Measurements from ENCODE around the gene DNAH14.

The DNAH14 gene

GRCh38 chr1:225368036-225368552 is 438.6 kb downstream of the DNAH14 start:
- TF ChIP-seq GATA2 (IDR thresholded peaks at IDR 0.05; ENCODE audit: low read depth, low read length) = no peak
- no peak for TF ChIP-seq GATA3 (IDR thresholded peaks at IDR 0.05; ENCODE audit: low read depth, low read length)

- TF ChIP-seq GATA3 (IDR thresholded peaks at IDR 0.05; ENCODE audit: low read depth, low read length) (no peak), GATA2 (IDR thresholded peaks at IDR 0.05; ENCODE audit: low read depth, low read length) (no peak)
These were observed 442.0 kb downstream of the DNAH14 start for GRCh38 chr1:225371366-225372010.

GRCh38 chr1:225373155-225373554 is 443.7 kb downstream of the DNAH14 start:
- TF ChIP-seq GATA2 (IDR thresholded peaks at IDR 0.05; ENCODE audit: low read depth, low read length) = no peak

GRCh38 chr1:225374996-225375395 is 445.5 kb downstream of the DNAH14 start:
- TF ChIP-seq GATA3 (IDR thresholded peaks at IDR 0.05; ENCODE audit: low read depth, low read length) (no peak), GATA2 (IDR thresholded peaks at IDR 0.05; ENCODE audit: low read depth, low read length) (no peak)

- TF ChIP-seq GATA3 (IDR thresholded peaks at IDR 0.05; ENCODE audit: low read depth, low read length) (no peak), GATA2 (IDR thresholded peaks at IDR 0.05; ENCODE audit: low read depth, low read length) (no peak)
These were observed 449.4 kb downstream of the DNAH14 start for GRCh38 chr1:225378880-225379279.

- no peak for TF ChIP-seq GATA3 (IDR thresholded peaks at IDR 0.05; ENCODE audit: low read depth, low read length)
- TF ChIP-seq GATA2 (IDR thresholded peaks at IDR 0.05; ENCODE audit: low read depth, low read length) = no peak
These were observed 451.2 kb downstream of the DNAH14 start for GRCh38 chr1:225380691-225381090.

- TF ChIP-seq GATA2 (IDR thresholded peaks at IDR 0.05; ENCODE audit: low read depth, low read length) = no peak
- TF ChIP-seq GATA3 (IDR thresholded peaks at IDR 0.05; ENCODE audit: low read depth, low read length) = no peak
These were observed 458.9 kb downstream of the DNAH14 start for GRCh38 chr1:225388372-225388771.

- no peak for TF ChIP-seq GATA3 (IDR thresholded peaks at IDR 0.05; ENCODE audit: low read depth, low read length)
- TF ChIP-seq GATA2 (IDR thresholded peaks at IDR 0.05; ENCODE audit: low read depth, low read length) = no peak
These were observed 460.4 kb downstream of the DNAH14 start for GRCh38 chr1:225389843-225390242.

- TF ChIP-seq GATA3 (IDR thresholded peaks at IDR 0.05; ENCODE audit: low read depth, low read length) = no peak
These were observed 466.9 kb downstream of the DNAH14 start for GRCh38 chr1:225396357-225396756.

- TF ChIP-seq GATA3 (IDR thresholded peaks at IDR 0.05; ENCODE audit: low read depth, low read length) = no peak
These were observed 471.5 kb downstream of the DNAH14 start for GRCh38 chr1:225400968-225401367.

- TF ChIP-seq GATA2 (IDR thresholded peaks at IDR 0.05; ENCODE audit: low read depth, low read length) (no peak), GATA3 (IDR thresholded peaks at IDR 0.05; ENCODE audit: low read depth, low read length) (no peak)
These were observed 477.7 kb downstream of the DNAH14 start for GRCh38 chr1:225406976-225407725.

GRCh38 chr1:225407755-225408154 is 478.3 kb downstream of the DNAH14 start:
- TF ChIP-seq GATA2 (IDR thresholded peaks at IDR 0.05; ENCODE audit: low read depth, low read length) (no peak), GATA3 (IDR thresholded peaks at IDR 0.05; ENCODE audit: low read depth, low read length) (no peak)

GRCh38 chr1:225408249-225408648 is 478.8 kb downstream of the DNAH14 start:
- TF ChIP-seq GATA3 (IDR thresholded peaks at IDR 0.05; ENCODE audit: low read depth, low read length) (no peak), GATA2 (IDR thresholded peaks at IDR 0.05; ENCODE audit: low read depth, low read length) (no peak)

GRCh38 chr1:225409051-225409450 is 479.6 kb downstream of the DNAH14 start:
- no peak for TF ChIP-seq GATA3 (IDR thresholded peaks at IDR 0.05; ENCODE audit: low read depth, low read length)
- TF ChIP-seq GATA2 (IDR thresholded peaks at IDR 0.05; ENCODE audit: low read depth, low read length) = no peak

- no peak for TF ChIP-seq GATA2 (IDR thresholded peaks at IDR 0.05; ENCODE audit: low read depth, low read length)
- TF ChIP-seq GATA3 (IDR thresholded peaks at IDR 0.05; ENCODE audit: low read depth, low read length) = no peak
These were observed 480.6 kb downstream of the DNAH14 start for GRCh38 chr1:225410036-225410435.
